GM12865 (cell line): ENCODE measurements around the gene TGFBRAP1.
"Not testable (repeated sequence)": the region's sequence is repeated elsewhere in the genome, so short reads cannot be mapped to it uniquely, and the experiment has no call there.

ENCODE experiments used
- DNase-seq: peaks from one replicate; pipeline ENCODE4 v3.0.0; 2010; ENCODE audit warnings: low read depth
- H3K4me3 ChIP-seq: 2 replicates; pipeline ENCODE4 v1.5.1; 2011; ENCODE audit warnings: mild to moderate bottlenecking, low read depth, low read length, control low read depth
- TF ChIP-seq, protein P1 (sequence below): IDR thresholded peaks from 2 replicates; pipeline ENCODE4 v1.5.1; 2011; ENCODE audit warnings: low read length, control low read depth, low read depth, inconsistent platforms; ENCODE audit not compliant: insufficient read depth; ENCODE audit errors: missing control alignments

Gene TGFBRAP1

DNA sequence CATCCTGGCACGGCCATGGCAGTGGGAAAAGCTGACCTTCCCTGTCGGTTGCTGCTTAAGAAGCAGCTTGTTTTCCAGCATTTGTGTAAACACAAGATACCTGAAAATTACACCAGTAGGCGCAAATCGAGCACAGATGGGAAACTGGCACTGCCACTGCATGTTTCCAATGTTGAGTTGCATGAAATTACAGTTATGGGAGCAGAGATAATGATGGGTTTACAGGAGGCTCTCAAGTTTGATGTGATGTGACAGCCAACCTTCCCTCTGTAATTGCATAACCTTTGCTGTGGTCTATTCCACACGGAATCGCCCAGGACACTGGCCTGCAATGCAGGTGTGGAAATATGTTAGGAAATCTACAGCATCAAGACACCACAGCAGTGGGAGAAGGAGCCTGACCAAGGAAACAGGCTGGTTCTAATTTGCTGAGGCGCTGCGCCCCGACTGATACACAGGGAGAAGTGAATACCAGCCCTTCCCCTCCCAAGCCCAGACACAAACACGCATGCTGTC, 70.6 kb downstream of the TGFBRAP1 start:
- no peak for DNase-seq
- TF ChIP-seq, protein P1, sequence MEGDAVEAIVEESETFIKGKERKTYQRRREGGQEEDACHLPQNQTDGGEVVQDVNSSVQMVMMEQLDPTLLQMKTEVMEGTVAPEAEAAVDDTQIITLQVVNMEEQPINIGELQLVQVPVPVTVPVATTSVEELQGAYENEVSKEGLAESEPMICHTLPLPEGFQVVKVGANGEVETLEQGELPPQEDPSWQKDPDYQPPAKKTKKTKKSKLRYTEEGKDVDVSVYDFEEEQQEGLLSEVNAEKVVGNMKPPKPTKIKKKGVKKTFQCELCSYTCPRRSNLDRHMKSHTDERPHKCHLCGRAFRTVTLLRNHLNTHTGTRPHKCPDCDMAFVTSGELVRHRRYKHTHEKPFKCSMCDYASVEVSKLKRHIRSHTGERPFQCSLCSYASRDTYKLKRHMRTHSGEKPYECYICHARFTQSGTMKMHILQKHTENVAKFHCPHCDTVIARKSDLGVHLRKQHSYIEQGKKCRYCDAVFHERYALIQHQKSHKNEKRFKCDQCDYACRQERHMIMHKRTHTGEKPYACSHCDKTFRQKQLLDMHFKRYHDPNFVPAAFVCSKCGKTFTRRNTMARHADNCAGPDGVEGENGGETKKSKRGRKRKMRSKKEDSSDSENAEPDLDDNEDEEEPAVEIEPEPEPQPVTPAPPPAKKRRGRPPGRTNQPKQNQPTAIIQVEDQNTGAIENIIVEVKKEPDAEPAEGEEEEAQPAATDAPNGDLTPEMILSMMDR, result no peak
- no peak overlapping the region for H3K4me3 ChIP-seq

DNA sequence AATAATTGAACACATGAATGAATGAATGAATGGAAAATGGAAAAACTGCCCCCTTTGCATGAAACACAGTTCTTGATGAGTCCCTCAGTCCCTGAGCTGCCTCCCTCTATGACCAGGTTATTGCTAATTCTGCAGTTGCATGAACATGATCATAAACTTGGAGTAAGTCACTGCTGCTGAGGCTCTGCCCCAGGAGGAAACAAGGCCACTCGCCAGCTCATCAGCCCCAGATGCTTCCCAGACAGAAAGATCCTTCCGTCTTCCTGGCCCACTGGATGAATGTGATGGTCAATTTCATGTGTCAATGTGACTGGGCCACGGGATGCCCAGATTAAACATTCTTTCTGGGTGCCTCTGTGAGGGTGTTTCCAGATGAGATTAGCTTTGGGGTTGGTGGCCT, 71.6 kb downstream of the TGFBRAP1 start:
- H3K4me3 ChIP-seq, result no peak overlapping the region
- TF ChIP-seq, protein P1, result no peak
- DNase-seq, result no peak

DNA sequence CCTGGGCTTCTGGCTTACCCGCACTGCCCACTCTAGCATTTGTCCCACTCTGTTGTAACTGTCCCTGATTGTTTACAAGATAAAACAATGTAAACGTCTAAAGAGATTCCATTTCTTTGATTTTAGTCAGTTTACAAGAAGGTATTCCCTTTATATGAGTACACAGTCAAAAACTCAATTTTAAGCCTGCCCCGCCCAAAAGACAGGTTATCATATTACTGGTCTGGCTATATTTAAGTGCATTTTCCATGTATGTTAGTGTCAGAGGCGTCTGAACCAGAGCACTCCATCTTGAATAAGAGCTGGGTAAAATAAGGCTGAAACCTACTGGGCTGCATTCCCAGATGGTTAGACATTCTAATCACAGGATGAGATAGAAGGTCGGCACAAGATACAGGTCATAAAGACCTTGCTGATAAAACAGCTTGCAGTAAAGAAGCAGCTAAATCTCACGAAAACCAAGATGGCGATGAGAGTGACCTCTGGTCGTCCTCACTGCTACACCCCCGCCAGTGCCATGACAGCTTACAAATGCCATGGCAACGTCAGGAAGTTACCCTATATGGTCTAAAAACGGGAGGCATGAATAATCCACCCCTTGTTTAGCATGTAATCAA, 73.0 kb downstream of the TGFBRAP1 start:
- DNase-seq, result no peak

DNA sequence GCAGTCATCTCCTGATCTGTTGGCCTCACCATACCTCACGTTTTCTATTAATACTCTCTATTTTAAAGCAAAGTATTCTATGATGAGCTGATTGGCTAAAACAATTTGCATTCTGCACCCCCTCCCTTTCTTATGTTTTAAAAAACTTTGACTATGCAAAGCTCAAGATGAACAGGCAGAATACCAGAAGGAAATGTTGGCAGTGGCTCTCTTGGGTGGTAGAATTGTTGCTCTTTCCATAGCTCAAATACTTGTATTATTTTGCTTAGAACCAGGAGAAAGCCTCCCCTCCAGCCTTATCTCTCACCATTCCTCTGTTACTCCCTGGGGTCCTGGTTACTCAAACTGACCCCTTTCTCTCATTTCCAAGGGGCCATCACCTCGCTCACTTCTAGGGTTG, 73.6 kb downstream of the TGFBRAP1 start:
- H3K4me3 ChIP-seq, result no peak overlapping the region
- TF ChIP-seq, protein P1, result no peak
- DNase-seq, result no peak

More for the DNA sequence above, 73.0 kb downstream of the TGFBRAP1 start:
- no peak overlapping the region for H3K4me3 ChIP-seq
- TF ChIP-seq, protein P1, result no peak

DNA sequence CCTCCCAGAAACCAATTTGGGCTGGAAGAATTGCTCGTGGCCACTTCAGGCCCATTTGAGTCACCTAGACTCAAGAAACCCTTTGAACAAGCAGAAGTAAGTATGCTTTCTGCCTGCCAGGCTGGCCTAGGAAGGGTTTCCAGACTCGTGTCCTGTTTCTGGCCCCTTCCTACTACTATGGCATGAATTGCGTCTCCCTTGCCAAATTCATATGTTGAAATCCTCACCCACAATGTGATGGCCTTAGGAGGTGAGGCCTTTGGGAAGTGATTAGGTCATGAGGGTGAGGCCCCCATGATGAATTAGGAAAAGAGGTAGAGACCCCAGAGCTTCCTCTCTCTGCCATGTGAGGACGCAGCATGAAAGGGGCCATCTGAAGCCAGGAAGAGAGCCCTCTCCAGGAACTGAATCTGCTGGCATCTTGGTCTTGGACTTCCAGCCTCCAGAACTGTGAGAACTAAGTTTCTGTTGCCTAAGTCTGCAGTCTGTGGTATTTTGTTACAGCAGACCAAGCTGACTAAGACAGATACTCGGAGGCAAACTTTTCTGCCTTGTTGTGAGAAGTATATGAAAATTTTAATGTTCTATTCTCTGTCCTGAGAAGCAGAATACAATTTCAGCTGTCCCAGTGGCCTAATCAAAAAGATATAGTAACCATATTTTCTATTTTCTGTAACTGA, 74.9 kb downstream of the TGFBRAP1 start:
- no peak for DNase-seq
- TF ChIP-seq, protein P1, result no peak
- no peak overlapping the region for H3K4me3 ChIP-seq

DNA sequence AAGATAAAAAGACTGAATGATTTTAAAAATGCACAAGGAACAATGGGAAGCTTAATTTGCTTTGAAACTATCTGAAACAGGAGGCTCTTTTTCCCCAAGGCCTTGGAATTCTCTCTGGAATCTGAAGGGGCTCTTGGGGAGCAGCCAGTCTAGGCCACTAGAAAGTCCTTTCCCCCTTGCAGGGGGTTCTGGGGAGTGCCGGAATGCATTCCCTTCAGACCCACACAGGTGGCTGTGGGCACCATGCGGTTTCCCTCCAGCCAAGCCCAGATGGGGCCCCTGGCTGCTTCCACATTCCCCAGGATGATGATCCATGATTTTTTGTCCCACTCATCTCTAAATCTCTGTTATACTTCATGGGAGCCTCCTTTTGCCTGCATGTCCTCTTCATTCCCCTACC, 77.3 kb downstream of the TGFBRAP1 start:
- no peak for DNase-seq
- H3K4me3 ChIP-seq, result no peak overlapping the region
- TF ChIP-seq, protein P1, result no peak

DNA sequence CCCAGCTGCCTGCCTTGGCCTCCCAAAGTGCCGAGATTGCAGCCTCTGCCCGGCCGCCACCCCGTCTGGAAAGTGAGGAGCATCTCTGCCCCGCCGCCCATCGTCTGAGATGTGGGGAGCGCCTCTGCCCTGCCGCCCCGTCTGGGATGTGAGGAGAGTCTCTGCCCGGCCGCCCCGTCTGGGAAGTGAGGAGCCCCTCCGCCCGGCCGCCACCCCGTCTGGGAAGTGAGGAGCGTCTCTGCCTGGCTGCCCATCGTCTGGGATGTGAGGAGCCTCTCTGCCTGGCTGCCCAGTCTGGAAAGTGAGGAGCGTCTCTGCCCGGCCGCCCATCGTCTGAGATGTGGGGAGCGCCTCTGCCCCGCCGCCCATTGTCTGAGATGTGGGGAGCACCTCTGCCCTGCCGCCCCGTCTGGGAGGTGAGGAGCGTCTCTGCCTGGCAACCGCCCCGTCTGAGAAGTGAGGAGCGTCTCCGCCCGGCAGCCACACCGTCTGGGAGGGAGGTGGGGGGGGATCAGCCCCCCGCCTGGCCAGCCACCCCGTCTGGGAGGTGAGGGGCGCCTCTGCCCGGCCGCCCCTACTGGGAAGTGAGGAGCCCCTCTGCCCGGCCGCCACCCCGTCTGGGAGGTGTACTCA, 78.4 kb downstream of the TGFBRAP1 start:
- not testable (repeated sequence) for H3K4me3 ChIP-seq, DNase-seq
